ENCODE data around the gene TMEM238L.

GRCh38 chr17:10844621-10845387 is 40.9 kb upstream of the TMEM238L start:
- TF ChIP-seq GATA2 (IDR thresholded peaks at IDR 0.05; ENCODE audit: low read depth, low read length) = no peak
- TF ChIP-seq GATA3 (IDR thresholded peaks at IDR 0.05; ENCODE audit: low read depth, low read length) = no peak
